GM23338 (cell line): Measurements from ENCODE around the gene NACAD. TPM values are rescaled to one million over a fixed set of nuclear protein-coding genes. Genes with fewer than 3 reads are reported as not detected.

ENCODE experiments used
- ATAC-seq: fragments of 200-7000 bp; cut with Tn5 transposase; 3 replicates; pipeline ENCODE4 v1.9.1; 2020
- DNase-seq: peaks from one replicate; pipeline ENCODE4 v3.0.0-alpha.2; 2015; ENCODE audit warnings: low spot score
- H2AFZ ChIP-seq: fragments of 200-600 bp; sonication (generic); 2 replicates; pipeline ENCODE4 v1.8.0; 2016; ENCODE audit warnings: antibody characterized with exemption, mild to moderate bottlenecking, moderate library complexity
- H3F3A ChIP-seq: fragments of 200-600 bp; sonication (generic); replicated peaks from 2 replicates; pipeline ENCODE4 v1.8.0; 2017; ENCODE audit warnings: antibody characterized with exemption, mixed run types, low read depth
- H3K27ac ChIP-seq: fragments of 200-600 bp; sonication (generic); 2 replicates; pipeline ENCODE4 v1.6.1; 2016; ENCODE audit warnings: low read depth
- H3K27me3 ChIP-seq: fragments of 200-600 bp; sonication (generic); 2 replicates; pipeline ENCODE4 v1.8.0; 2016; ENCODE audit warnings: mild to moderate bottlenecking, mixed run types, moderate library complexity; ENCODE audit not compliant: insufficient read depth
- H3K36me3 ChIP-seq: fragments of 200-600 bp; sonication (generic); 2 replicates; pipeline ENCODE4 v1.8.0; 2016; ENCODE audit warnings: mild to moderate bottlenecking; ENCODE audit not compliant: insufficient read depth
- H3K4me1 ChIP-seq: fragments of 200-600 bp; sonication (generic); 2 replicates; pipeline ENCODE4 v1.8.0; 2016; ENCODE audit warnings: mild to moderate bottlenecking, moderate library complexity; ENCODE audit not compliant: insufficient read depth
- H3K4me2 ChIP-seq: fragments of 200-600 bp; sonication (generic); 2 replicates; pipeline ENCODE4 v1.7.1; 2017; ENCODE audit warnings: mixed run types
- H3K4me3 ChIP-seq: fragments of 200-600 bp; sonication (generic); 2 replicates; pipeline ENCODE4 v1.6.1; 2016; ENCODE audit warnings: mixed run types
- H3K79me2 ChIP-seq: fragments of 200-600 bp; sonication (generic); replicated peaks from 2 replicates; pipeline ENCODE4 v1.8.0; 2017; ENCODE audit warnings: mild to moderate bottlenecking; ENCODE audit not compliant: insufficient read depth
- H3K9me2 ChIP-seq: fragments of 200-600 bp; sonication (generic); 2 replicates; pipeline ENCODE4 v1.8.0; 2017; ENCODE audit not compliant: insufficient read depth
- H4K20me1 ChIP-seq: fragments of 200-600 bp; sonication (generic); replicated peaks from 2 replicates; pipeline ENCODE4 v1.8.0; 2017; ENCODE audit warnings: mild to moderate bottlenecking; ENCODE audit not compliant: insufficient read depth
- H3K27ac Mint-ChIP-seq: 2 replicates; pipeline ENCODE4 v1.8.0; 2020; ENCODE audit warnings: inconsistent platforms, mild to moderate bottlenecking, moderate library complexity, mixed read lengths
- H3K27me3 Mint-ChIP-seq: 3 replicates; pipeline ENCODE4 v1.8.0; 2022; ENCODE audit warnings: low read depth, mild to moderate bottlenecking, moderate library complexity, mixed read lengths, inconsistent platforms; ENCODE audit not compliant: insufficient read depth, poor library complexity
- H3K36me3 Mint-ChIP-seq: 3 replicates; pipeline ENCODE4 v1.8.0; 2021; ENCODE audit warnings: low read depth, mild to moderate bottlenecking, inconsistent platforms, moderate library complexity, mixed read lengths
- H3K4me1 Mint-ChIP-seq: 3 replicates; pipeline ENCODE4 v1.8.0; 2020; ENCODE audit warnings: mild to moderate bottlenecking, inconsistent platforms, mixed read lengths
- H3K4me3 Mint-ChIP-seq: 3 replicates; pipeline ENCODE4 v1.8.0; 2021; ENCODE audit warnings: moderate library complexity, mild to moderate bottlenecking, inconsistent platforms, mixed read lengths
- H3K9me3 Mint-ChIP-seq: 3 replicates; pipeline ENCODE4 v1.8.0; 2020; ENCODE audit warnings: moderate library complexity, mild to moderate bottlenecking, inconsistent platforms, mixed read lengths
- CREB1 ChIP-seq: fragments of 250-450 bp; sonication (Bioruptor Pico); IDR thresholded peaks from 2 replicates; pipeline ENCODE4 v1.5.0; 2020; ENCODE audit warnings: low read depth, mild to moderate bottlenecking, moderate library complexity
- CTCF ChIP-seq, 2 experiments: fragments of 200-600 bp in 1 of 2; sonication (generic) in 1 of 2; conservative IDR thresholded peaks; 2 replicates each; pipeline versions ENCODE4 v1.5.1 to v1.6.1; 2016 to 2017; ENCODE audit warnings: antibody characterized with exemption in 2 of 2, low read depth in 2 of 2, mild to moderate bottlenecking in 2 of 2, moderate library complexity in 1 of 2
- ETS1 ChIP-seq: IDR thresholded peaks from 2 replicates; pipeline ENCODE4 v1.6.1; 2016; ENCODE audit warnings: antibody characterized with exemption
- EZH2 ChIP-seq: fragments of 200-600 bp; sonication (generic); IDR thresholded peaks from one replicate; pipeline ENCODE4 v1.8.0; 2017; ENCODE audit warnings: antibody characterized with exemption, mild to moderate bottlenecking, low read depth; ENCODE audit not compliant: unreplicated experiment
- EZH2phosphoT487 ChIP-seq: fragments of 200-600 bp; sonication (generic); IDR thresholded peaks from one replicate; pipeline ENCODE4 v1.8.1; 2018; ENCODE audit warnings: antibody characterized with exemption; ENCODE audit not compliant: unreplicated experiment
- JUNB ChIP-seq: IDR thresholded peaks from one replicate; pipeline ENCODE4 v1.6.1; 2016; ENCODE audit warnings: antibody characterized with exemption; ENCODE audit not compliant: unreplicated experiment
- NANOG ChIP-seq: IDR thresholded peaks from 2 replicates; pipeline ENCODE4 v1.6.1; 2016; ENCODE audit warnings: antibody characterized with exemption, borderline replicate concordance
- POLR2AphosphoS5 ChIP-seq: IDR thresholded peaks from 2 replicates; pipeline ENCODE4 v1.6.1; 2016; ENCODE audit warnings: antibody characterized with exemption, low read depth
- REST ChIP-seq: IDR thresholded peaks from one replicate; pipeline ENCODE4 v1.6.1; 2018; ENCODE audit warnings: antibody characterized with exemption; ENCODE audit not compliant: unreplicated experiment
- STAT1 ChIP-seq: IDR thresholded peaks from one replicate; pipeline ENCODE4 v1.6.1; 2016; ENCODE audit warnings: antibody characterized with exemption; ENCODE audit not compliant: unreplicated experiment
- ZNF114 ChIP-seq: fragments of 250-450 bp; sonication (Bioruptor Pico); IDR thresholded peaks from 2 replicates; pipeline ENCODE4 v1.5.0; 2020; ENCODE audit warnings: mild to moderate bottlenecking, moderate library complexity
- ZNF331 ChIP-seq: fragments of 250-450 bp; sonication (Bioruptor Pico); IDR thresholded peaks from 2 replicates; pipeline ENCODE4 v1.5.0; 2020; ENCODE audit warnings: low read depth, mild to moderate bottlenecking, moderate library complexity
- ZNF462 ChIP-seq: fragments of 250-450 bp; sonication (Bioruptor Pico); IDR thresholded peaks from 2 replicates; pipeline ENCODE4 v1.5.0; 2020; ENCODE audit warnings: mild to moderate bottlenecking, moderate library complexity
- polyA plus RNA-seq: library from polyadenylated mRNA; unstranded; fragments of >200 nt; fragmentation: Nextera tagmentation; extraction: Ambion mirVana; gene quantifications from 2 replicates; pipeline ENCODE4 v1.2.1, GENCODE V29; 2016
- total RNA-seq: library from RNA; depleted of rRNA; stranded (reverse); fragments of >200 nt; shearing (Covaris generic); gene quantifications from 2 replicates; pipeline ENCODE4 v1.2.3, GENCODE V29; 2014

NACAD gene
- total and polyA plus RNA-seq, 2 experiments from 2014 or later, result 6.1 to 11.2 TPM

- no peak overlapping the region for H3K27ac Mint-ChIP-seq
Measured at GRCh38 chr7:45081670-45081974, 7.1 kb downstream of the NACAD start.

More at GRCh38 chr7:45081670-45081974, 7.1 kb downstream of the NACAD start:
- no peak overlapping the region for H2AFZ ChIP-seq
- Mint-ChIP-seq H3K36me3 (peaks cover 10% of the 10 kb centered on the region; the same call in 2 of the 3 replicates), H3K9me3 (peaks cover 4% of the 10 kb centered on the region; the same call in 2 of the 3 replicates), H3K4me3 (no peak overlapping the region), H3K27me3 (peaks cover 17% of the 10 kb centered on the region), H3K4me1 (no peaks in the 10 kb centered on the region)
- no peaks in the 10 kb centered on the region for H3K9me2 ChIP-seq
- no peaks in the 10 kb centered on the region for H4K20me1 ChIP-seq
- H3K27ac ChIP-seq, result no peak overlapping the region
- TF ChIP-seq CREB1 (CRISPR knock-in tag) (no peak), ZNF331 (no peak), JUNB (no peak), ETS1 (no peak), CTCF (conservative IDR thresholded peaks at IDR 0.05; ENCODE audit: low read depth in 2 of 2) (no peak), POLR2AphosphoS5 (no peak), ZNF114 (no peak), REST (no peak), EZH2phosphoT487 (no peak), EZH2 (no peak), NANOG (no peak), ZNF462 (CRISPR knock-in tag) (no peak), STAT1 (no peak)
- no peaks in the 10 kb centered on the region for H3K79me2 ChIP-seq
- no peak for DNase-seq
- no peaks in the 10 kb centered on the region for H3K27me3 ChIP-seq
- no peak for ATAC-seq
- H3K36me3 ChIP-seq, result no peaks in the 10 kb centered on the region
- no peak overlapping the region for H3K4me2 ChIP-seq
- H3K4me1 ChIP-seq, result no peaks in the 10 kb centered on the region
- no peaks in the 10 kb centered on the region for H3F3A ChIP-seq
- H3K4me3 ChIP-seq, result no peak overlapping the region
